Neutrophil (primary cell): Measurements from ENCODE around the gene CPA4.

Source experiments
- H3K27ac ChIP-seq: fragments of 200-600 bp; sonication (generic); 2 replicates; pipeline ENCODE4 v1.5.1; 2016; ENCODE audit warnings: mild to moderate bottlenecking, moderate library complexity
- H3K27me3 ChIP-seq: fragments of 200-600 bp; sonication (generic); 2 replicates; pipeline ENCODE4 v1.6.0; 2016; ENCODE audit warnings: mild to moderate bottlenecking
- H3K36me3 ChIP-seq: fragments of 200-600 bp; sonication (generic); 2 replicates; pipeline ENCODE4 v1.5.1; 2017
- H3K4me1 ChIP-seq, 2 experiments: fragments of 200-600 bp in 1 of 2; sonication (generic) in 1 of 2; 1 replicate in 1 of 2; 2 replicates in 1 of 2; pipeline versions ENCODE4 v1.5.1 to v1.6.1; 2013 to 2016; ENCODE audit warnings: low read depth in 1 of 2, low read length in 1 of 2, mild to moderate bottlenecking in 1 of 2, moderate library complexity in 1 of 2; ENCODE audit not compliant: control insufficient read depth in 1 of 2, insufficient read depth in 1 of 2
- H3K4me3 ChIP-seq, 2 experiments: fragments of 200-600 bp in 1 of 2; sonication (generic) in 1 of 2; 1 replicate in 1 of 2; 2 replicates in 1 of 2; pipeline ENCODE4 v1.5.1; 2013 to 2016; ENCODE audit warnings: low read depth in 1 of 2, low read length in 1 of 2, mild to moderate bottlenecking in 1 of 2, moderate library complexity in 1 of 2
- H3K9me3 ChIP-seq: fragments of 200-600 bp; sonication (generic); 2 replicates; pipeline ENCODE4 v1.5.1; 2016
- TF ChIP-seq, protein P1 (sequence below): fragments of 200-600 bp; sonication (generic); IDR thresholded peaks from 2 replicates; pipeline ENCODE4 v1.5.1; 2016; ENCODE audit warnings: antibody characterized with exemption

Gene CPA4

DNA sequence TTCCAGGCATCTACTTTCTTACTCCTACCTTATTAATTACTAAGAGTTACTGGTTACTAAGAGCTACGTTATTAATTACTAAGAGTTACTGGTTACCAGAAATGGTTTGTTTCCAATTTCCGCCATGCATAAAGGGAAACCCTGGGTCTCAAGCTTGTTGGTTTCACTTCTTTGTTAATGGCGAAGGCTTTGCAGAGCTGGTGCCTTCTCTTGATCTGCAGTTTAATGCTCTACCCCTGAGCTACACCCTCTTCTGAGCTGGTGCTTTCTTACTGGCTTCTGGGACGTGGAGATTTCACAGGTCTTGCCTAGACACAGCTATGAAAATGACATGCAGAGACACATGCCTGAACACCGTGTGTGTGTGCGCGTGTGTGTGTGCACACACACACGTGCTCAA lies 560 bp downstream of the CPA4 start:
- Histone ChIP-seq H3K9me3 (no peaks in the 10 kb centered on the region), H3K4me3 (no peak overlapping the region), H3K27ac (no peak overlapping the region)

DNA sequence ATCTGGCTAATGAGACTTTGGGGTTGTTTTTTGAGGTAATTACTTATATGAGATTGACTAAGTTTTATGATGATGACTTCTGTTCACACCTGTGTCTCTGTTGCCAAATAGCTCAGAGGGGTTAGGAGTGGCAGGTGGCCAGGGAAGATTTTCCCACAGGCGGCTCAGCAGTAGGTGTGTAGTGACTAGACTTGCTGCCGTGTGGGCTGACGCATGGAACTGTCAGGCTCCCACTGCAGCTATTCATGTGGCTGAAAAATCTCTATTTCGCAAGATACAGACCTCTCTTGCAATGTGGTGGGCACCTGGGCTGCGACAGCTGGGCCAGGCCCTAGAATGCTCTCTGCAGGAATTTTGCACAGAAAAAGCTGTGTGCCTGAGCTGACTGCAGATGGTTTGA lies 1.4 kb downstream of the CPA4 start:
- Histone ChIP-seq H3K4me3 (no peak overlapping the region), H3K27me3 (no peaks in the 10 kb centered on the region), H3K9me3 (no peaks in the 10 kb centered on the region), H3K4me1 (no peaks in the 10 kb centered on the region), H3K27ac (no peak overlapping the region), H3K36me3 (no peaks in the 10 kb centered on the region)
- TF ChIP-seq, protein P1, sequence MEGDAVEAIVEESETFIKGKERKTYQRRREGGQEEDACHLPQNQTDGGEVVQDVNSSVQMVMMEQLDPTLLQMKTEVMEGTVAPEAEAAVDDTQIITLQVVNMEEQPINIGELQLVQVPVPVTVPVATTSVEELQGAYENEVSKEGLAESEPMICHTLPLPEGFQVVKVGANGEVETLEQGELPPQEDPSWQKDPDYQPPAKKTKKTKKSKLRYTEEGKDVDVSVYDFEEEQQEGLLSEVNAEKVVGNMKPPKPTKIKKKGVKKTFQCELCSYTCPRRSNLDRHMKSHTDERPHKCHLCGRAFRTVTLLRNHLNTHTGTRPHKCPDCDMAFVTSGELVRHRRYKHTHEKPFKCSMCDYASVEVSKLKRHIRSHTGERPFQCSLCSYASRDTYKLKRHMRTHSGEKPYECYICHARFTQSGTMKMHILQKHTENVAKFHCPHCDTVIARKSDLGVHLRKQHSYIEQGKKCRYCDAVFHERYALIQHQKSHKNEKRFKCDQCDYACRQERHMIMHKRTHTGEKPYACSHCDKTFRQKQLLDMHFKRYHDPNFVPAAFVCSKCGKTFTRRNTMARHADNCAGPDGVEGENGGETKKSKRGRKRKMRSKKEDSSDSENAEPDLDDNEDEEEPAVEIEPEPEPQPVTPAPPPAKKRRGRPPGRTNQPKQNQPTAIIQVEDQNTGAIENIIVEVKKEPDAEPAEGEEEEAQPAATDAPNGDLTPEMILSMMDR = no peak

More for the DNA sequence above, 560 bp downstream of the CPA4 start:
- Histone ChIP-seq H3K27me3 (no peaks in the 10 kb centered on the region), H3K36me3 (no peaks in the 10 kb centered on the region), H3K4me1 (no peaks in the 10 kb centered on the region)
- TF ChIP-seq, protein P1 = no peak

DNA sequence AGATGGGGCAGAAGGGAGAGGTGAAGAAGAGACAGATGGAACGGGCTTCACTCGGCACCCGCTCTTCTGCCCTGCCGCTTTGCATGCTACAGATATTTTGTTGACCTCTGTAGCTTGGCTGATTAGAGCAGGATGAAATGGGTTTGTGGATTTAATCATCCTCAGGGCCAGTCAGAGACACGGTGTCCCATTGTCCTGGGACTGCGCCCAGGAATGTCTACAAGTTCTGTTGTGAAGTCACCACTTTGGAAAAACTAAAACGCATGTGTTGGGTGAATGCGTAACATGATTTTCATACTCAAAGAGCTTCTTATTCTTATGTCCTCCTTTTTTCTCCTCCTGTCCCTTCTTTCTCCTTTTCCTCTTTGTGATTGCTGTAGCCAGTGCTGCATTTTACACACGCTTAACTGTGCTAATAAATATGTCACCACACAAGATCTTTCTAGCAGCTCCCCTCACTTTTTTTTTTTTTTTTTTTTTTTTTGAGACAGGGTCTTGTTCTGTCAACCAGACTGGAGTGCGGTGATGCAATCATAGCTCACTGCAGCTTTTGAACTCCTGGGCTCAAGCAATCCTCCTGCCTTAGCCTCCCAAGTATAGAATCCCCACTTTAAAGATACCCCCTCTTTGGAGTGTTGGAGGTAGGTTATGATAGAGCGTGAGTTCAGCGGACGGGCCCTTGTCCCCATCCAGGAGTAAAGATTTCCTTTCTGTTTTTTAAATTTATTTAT lies 3.4 kb downstream of the CPA4 start:
- H3K27me3 ChIP-seq = no peaks in the 10 kb centered on the region
- no peak overlapping the region for H3K4me3 ChIP-seq
- no peaks in the 10 kb centered on the region for H3K9me3 ChIP-seq
- H3K27ac ChIP-seq = no peak overlapping the region
- TF ChIP-seq, protein P1 = no peak
- no peaks in the 10 kb centered on the region for H3K36me3 ChIP-seq
- no peaks in the 10 kb centered on the region for H3K4me1 ChIP-seq

DNA sequence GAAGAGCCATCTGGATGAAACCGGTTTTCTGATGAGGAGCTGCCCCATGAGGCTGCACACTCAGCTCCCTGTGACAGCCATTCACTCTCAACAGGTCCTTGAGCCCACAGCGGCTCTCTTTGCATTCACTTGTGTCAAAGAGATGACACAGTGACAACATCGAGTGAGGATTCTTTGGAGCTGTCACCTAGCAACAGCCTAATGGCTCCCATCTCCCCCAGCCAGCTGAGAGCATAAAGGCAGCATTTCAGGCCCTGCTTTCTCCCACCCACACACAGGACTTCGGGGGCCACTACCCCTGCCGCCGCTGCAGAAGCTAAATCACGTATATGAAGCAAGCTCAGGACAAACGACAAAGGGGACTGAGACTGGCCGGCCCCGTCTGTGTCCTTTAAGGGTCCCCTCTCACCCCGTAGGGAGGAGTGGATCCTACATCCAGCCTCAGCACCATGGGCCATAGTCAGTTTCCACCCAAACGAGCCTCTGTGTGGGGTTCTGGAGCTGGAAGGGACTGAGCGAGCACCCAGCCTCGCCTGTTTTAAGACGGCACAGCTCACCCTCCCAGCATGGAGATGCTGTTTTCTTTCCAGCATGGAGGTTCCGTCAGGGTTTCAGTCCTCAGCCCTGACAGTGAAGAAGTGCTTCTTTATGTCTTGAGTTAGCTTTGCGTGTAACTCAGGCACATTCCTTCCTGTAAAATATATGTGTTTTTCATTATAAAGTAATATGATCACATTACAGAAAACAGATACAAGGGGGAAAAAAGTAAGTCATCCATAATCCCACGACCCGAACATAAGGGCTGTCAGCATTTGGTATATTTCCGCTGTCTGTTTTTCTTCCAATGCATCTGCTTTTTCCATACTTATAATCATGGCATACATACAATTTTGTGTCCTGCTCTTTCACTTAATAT lies 4.9 kb downstream of the CPA4 start:
- H3K4me1 ChIP-seq = no peaks in the 10 kb centered on the region
- H3K27ac ChIP-seq = no peak overlapping the region
- TF ChIP-seq, protein P1 = no peak
- H3K36me3 ChIP-seq = no peaks in the 10 kb centered on the region
- H3K4me3 ChIP-seq = no peak overlapping the region
- H3K27me3 ChIP-seq = no peaks in the 10 kb centered on the region
- H3K9me3 ChIP-seq = no peaks in the 10 kb centered on the region

DNA sequence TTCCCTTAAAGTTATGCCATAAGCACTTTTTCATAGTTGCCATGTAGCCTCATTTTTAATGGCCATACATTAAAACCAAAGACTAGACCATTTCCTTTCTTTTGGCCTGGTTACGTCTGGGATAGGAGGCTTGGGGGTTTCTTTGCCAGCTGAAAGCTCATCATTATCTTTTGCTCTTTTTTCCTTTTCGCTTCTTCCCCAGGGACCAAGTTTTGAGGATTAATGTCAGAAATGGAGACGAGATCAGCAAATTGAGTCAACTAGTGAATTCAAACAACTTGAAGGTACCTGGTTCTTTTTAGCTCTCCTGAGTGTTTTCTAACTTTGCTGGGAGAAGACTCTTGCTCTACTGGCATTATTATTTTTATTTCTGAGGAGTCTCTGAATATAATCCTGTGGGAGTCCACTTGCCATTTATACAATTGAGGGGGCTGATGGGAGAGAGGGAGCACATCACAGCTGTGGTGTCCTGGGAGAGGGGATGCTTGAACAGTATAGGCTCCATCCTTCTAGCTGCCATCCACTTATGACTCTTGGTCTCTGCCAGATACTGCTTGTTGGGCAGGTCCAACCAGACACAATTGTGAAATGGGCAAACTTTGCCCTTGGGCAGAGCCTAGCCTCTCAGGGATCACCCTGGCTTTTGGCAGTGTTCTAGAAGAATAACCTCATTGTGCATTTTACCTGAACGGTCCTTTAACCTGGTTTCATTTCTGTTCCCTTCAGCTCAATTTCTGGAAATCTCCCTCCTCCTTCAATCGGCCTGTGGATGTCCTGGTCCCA lies 5.8 kb downstream of the CPA4 start:
- H3K27ac ChIP-seq = no peak overlapping the region
- H3K36me3 ChIP-seq = no peaks in the 10 kb centered on the region
- no peaks in the 10 kb centered on the region for H3K9me3 ChIP-seq
- TF ChIP-seq, protein P1 = no peak
- no peak overlapping the region for H3K4me3 ChIP-seq
- H3K4me1 ChIP-seq = no peaks in the 10 kb centered on the region
- H3K27me3 ChIP-seq = no peaks in the 10 kb centered on the region
